Chondrocyte (in vitro differentiated cells): Measurements from ENCODE around the gene CIAO3. TPM values are rescaled to one million over a fixed set of nuclear protein-coding genes. Genes with fewer than 3 reads are reported as not detected.

Experiments
- DNase-seq: peaks from one replicate; pipeline ENCODE4 v3.0.0; 2021; ENCODE audit warnings: mixed read lengths, low spot score
- H3K27ac Mint-ChIP-seq: one replicate; pipeline ENCODE4 v1.8.0; 2021; ENCODE audit warnings: mild to moderate bottlenecking, moderate library complexity, mixed read lengths; ENCODE audit not compliant: unreplicated experiment
- H3K27me3 Mint-ChIP-seq: 2 replicates; pipeline ENCODE4 v1.8.0; 2021; ENCODE audit warnings: low read depth, mixed read lengths
- H3K36me3 Mint-ChIP-seq: 2 replicates; pipeline ENCODE4 v1.8.0; 2021; ENCODE audit warnings: low read depth, mixed read lengths
- H3K4me1 Mint-ChIP-seq: 2 replicates; pipeline ENCODE4 v1.8.0; 2021; ENCODE audit warnings: low read depth, mild to moderate bottlenecking, mixed read lengths
- H3K4me3 Mint-ChIP-seq: one replicate; pipeline ENCODE4 v1.8.0; 2021; ENCODE audit warnings: mild to moderate bottlenecking, moderate library complexity, mixed read lengths; ENCODE audit not compliant: unreplicated experiment
- H3K9me3 Mint-ChIP-seq: 2 replicates; pipeline ENCODE4 v1.8.0; 2021; ENCODE audit warnings: low read depth, mixed read lengths
- total RNA-seq: library from RNA; stranded (reverse); gene quantifications from 3 replicates; pipeline ENCODE4 v1.2.1, GENCODE V29; 2021
- TF ChIP-seq, protein P1 (sequence below): fragments of 200-600 bp; sonication (generic); IDR thresholded peaks from 2 replicates; pipeline ENCODE4 v1.5.0; 2021; ENCODE audit warnings: antibody characterized with exemption, mild to moderate bottlenecking, moderate library complexity

Gene CIAO3
- total RNA-seq, 1 donor from 2014 or later, result 22.1 TPM

DNA sequence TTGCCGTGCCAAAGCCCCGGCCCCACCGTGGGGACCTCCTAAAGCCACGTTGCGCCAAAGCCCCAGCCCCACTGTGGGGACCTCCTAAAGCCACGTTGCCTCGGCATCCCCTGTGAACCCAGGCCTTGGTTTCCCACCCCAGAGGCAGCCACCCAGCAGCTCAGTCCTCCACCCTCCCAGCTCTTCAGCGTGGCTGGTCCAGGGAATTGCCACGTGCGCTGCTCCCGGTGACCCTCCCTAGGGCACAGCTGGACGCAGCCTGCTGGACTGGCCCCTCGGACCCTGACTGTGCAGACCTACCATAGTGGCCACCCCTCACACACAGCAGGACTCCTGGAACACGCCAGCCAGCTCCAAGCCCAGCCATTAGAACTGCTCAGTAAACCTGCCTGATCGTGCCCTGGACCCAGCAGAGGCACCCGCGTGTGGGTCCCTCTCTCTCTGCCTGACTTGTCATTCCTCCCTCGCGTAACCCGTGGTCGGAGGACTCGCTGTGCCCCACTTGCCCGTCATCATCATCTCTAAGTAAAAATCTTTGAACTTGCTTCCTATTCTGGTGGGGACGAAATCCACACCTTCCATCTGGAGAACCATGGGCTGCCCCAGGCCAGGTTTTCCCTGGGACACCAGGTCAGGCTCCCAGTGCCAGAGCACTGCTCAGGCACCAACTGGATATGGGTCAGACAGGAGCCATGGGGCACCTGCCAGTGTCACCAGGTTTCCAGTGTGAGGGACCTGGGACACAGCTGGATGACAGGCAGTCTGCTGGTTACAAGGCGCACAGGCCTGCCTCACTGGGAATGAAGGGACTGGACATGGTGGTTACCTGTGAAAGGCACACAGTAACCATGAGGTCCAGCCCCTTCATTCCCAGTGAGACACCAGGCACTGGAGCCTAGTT is 5.6 kb downstream of the CIAO3 start:
- TF ChIP-seq, protein P1, sequence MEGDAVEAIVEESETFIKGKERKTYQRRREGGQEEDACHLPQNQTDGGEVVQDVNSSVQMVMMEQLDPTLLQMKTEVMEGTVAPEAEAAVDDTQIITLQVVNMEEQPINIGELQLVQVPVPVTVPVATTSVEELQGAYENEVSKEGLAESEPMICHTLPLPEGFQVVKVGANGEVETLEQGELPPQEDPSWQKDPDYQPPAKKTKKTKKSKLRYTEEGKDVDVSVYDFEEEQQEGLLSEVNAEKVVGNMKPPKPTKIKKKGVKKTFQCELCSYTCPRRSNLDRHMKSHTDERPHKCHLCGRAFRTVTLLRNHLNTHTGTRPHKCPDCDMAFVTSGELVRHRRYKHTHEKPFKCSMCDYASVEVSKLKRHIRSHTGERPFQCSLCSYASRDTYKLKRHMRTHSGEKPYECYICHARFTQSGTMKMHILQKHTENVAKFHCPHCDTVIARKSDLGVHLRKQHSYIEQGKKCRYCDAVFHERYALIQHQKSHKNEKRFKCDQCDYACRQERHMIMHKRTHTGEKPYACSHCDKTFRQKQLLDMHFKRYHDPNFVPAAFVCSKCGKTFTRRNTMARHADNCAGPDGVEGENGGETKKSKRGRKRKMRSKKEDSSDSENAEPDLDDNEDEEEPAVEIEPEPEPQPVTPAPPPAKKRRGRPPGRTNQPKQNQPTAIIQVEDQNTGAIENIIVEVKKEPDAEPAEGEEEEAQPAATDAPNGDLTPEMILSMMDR, result no peak
- no peaks in the 10 kb centered on the region for H3K27me3 Mint-ChIP-seq
- peaks cover 8% of the 10 kb centered on the region for H3K36me3 Mint-ChIP-seq
- H3K4me1 Mint-ChIP-seq, result peaks cover 13% of the 10 kb centered on the region
- no peak overlapping the region for H3K4me3 Mint-ChIP-seq
- H3K9me3 Mint-ChIP-seq, result no peaks in the 10 kb centered on the region
- DNase-seq, result peak; percentile 72
- H3K27ac Mint-ChIP-seq, result no peak overlapping the region

DNA sequence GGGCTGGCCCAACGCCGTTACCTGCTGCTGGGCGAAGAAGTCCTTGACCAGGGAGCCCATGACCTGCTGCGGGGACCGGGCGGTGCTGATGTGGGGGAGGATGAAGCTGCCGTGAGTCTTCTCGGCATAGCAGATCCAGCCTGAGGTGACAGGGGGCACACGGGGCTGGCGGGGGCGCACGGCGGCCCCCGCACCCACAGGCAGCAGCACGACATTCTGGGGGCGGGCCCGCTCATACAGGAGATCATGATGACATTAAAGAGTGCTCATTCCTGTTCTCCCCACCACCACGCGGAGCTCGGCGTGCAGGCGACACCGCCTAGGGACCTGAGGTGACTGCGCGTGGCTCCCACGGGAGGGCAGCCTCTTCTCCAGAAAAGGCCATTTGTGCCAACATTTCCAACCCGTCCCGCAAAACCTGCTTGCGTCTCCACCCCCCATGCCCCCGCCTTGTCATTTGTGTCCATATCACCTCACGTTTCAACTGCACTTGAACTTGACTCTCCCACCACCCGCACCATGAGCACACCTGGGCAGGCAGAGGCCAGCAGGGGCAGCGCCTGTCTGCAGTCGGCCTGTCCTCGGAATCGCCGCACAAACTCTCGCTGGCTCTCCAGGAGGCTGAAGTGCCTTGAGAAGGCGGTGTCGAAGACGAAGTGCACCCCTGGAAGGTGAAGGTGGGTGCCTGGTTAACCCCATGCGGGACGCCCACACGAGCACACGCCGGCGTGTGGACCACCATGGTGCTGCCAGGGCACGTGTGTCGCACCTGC is 6.4 kb downstream of the CIAO3 start:
- TF ChIP-seq, protein P1, result no peak

DNA sequence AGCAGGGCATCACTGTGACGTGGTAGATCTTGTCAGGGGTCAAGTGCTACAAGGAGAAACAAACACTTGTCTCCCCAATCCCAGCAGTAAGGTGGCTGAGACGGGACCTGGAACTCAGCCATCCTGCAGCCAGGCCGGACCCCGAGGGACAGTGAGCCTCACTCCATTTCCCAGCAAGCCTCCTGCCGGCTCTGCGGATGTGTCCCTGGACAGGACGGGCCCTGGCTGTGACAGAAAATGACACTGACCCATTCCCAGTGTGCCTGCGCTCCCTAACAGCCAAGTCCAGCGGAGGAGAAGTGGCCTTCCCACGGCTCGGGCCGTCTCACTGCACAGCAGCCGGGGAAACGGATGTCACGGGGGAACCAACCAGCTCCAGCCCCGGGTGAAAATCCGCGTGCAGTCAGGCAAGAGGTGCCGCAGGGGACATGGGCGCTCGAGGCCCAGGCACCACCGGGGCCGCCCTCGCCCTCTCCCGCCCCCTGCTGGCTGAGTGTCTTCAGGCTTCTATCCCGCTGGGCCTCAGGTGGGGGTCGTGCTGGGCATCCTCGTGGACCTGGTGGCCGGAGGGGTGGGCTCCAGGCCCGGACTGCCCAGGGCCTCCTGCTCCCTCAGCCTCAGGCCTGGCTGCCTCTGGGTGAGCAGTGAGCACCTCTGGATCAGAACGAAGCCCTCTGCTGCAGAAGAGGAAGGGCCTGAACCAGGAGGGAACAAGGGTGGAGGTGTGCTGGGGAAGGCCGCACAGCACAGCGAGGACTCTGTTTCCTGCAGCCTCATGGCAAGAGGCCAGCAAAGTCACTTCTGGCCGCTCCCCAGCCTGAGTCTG is 7.2 kb downstream of the CIAO3 start:
- Mint-ChIP-seq H3K27ac (no peak overlapping the region), H3K27me3 (no peaks in the 10 kb centered on the region), H3K36me3 (peaks cover 8% of the 10 kb centered on the region), H3K4me1 (no peaks in the 10 kb centered on the region), H3K9me3 (no peaks in the 10 kb centered on the region), H3K4me3 (no peak overlapping the region)
- peak; percentile 87 for DNase-seq
- TF ChIP-seq, protein P1, result peak; percentile 51

More for the DNA sequence above, 6.4 kb downstream of the CIAO3 start:
- H3K36me3 Mint-ChIP-seq, result peaks cover 8% of the 10 kb centered on the region
- peak; percentile 80 for DNase-seq
- no peaks in the 10 kb centered on the region for H3K9me3 Mint-ChIP-seq
- no peaks in the 10 kb centered on the region for H3K27me3 Mint-ChIP-seq
- H3K4me1 Mint-ChIP-seq, result peaks cover 5% of the 10 kb centered on the region
- no peak overlapping the region for H3K4me3 Mint-ChIP-seq
- no peak overlapping the region for H3K27ac Mint-ChIP-seq

DNA sequence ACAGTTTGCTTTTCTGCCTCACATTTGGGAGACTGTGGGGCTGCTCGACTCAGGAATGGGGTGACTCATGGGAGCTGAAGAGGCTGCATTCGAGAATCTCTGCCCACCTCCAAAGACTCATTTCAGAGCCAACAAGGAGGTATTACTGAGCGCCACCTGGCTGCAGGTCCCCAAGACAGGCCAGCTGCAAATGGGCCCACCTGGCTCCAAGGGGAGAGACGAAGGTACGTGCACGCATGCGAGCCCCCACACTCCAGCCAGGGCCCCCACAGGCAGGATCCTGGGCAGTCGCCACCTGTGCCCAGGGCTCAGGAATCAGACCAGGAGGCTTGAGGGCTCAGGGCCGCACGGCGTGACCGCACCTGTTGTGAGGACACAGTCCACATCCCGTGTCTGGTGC is 7.9 kb downstream of the CIAO3 start:
- TF ChIP-seq, protein P1, result no peak
- DNase-seq, result peak; percentile 87
- Mint-ChIP-seq H3K27me3 (no peaks in the 10 kb centered on the region), H3K27ac (no peak overlapping the region), H3K36me3 (peaks cover 6% of the 10 kb centered on the region), H3K4me3 (no peak overlapping the region), H3K9me3 (no peaks in the 10 kb centered on the region), H3K4me1 (no peaks in the 10 kb centered on the region)

DNA sequence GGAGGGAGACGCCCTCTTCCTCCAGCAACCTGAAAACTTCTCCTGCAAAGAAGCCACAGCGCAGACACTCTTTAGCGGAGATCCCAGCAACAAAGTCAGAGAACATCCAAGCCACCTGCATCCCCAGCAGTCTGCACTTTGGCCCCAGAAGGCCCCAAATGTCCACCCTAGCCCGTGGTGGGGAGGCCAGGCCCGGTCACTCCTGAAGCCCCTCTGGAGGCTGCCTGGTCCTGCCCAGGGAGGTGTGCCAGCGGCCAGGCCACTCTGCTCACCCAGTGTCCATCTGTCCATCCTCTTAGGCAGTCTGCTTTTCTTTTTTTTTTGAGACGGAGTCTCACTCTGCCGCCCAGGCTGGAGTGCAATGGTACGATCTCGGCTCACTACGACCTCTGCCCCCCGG is 8.5 kb downstream of the CIAO3 start:
- H3K4me3 Mint-ChIP-seq, result no peak overlapping the region
- no peaks in the 10 kb centered on the region for H3K4me1 Mint-ChIP-seq
- TF ChIP-seq, protein P1, result no peak
- H3K9me3 Mint-ChIP-seq, result no peaks in the 10 kb centered on the region
- no peak for DNase-seq
- H3K36me3 Mint-ChIP-seq, result peaks cover 3% of the 10 kb centered on the region
- H3K27me3 Mint-ChIP-seq, result no peaks in the 10 kb centered on the region
- H3K27ac Mint-ChIP-seq, result no peak overlapping the region
